IMR-90 (cell line): ENCODE data around the gene PACS1. TPM values are rescaled to one million over a fixed set of nuclear protein-coding genes. Genes with fewer than 3 reads are reported as not detected.

Experiments
- ATAC-seq: fragments of 200-7000 bp; cut with Tn5 transposase; 2 replicates; pipeline ENCODE4 v1.9.1; 2020; ENCODE audit warnings: low read depth, mild to moderate bottlenecking, moderate library complexity
- BruUV-seq: library from RNA; stranded (reverse); fragments of 400-500 nt; replicated peaks from 2 replicates; lab custom pipeline; 2021; lab: Mats Ljungman, UMichigan
- CTCF ChIA-PET: fragments of 300-600 bp; formaldehyde crosslinking; extraction: SDS; loops from one replicate; lab custom pipeline; 2021; ENCODE audit warnings: antibody characterized with exemption; lab: Yijun Ruan, JAX
- POLR2A ChIA-PET: fragments of 300-600 bp; sonication (Branson Sonifier 250); formaldehyde crosslinking; loops from one replicate; lab custom pipeline; 2022; ENCODE audit warnings: antibody characterized with exemption; ENCODE audit not compliant: unreplicated experiment; lab: Charles Lee
- DNase-seq: peaks from one replicate; pipeline ENCODE4 v3.0.0; 2013
- H2AFZ ChIP-seq: replicated peaks from 2 replicates; pipeline ENCODE3; 2013; ENCODE audit warnings: low read length, mild to moderate bottlenecking; ENCODE audit not compliant: poor library complexity
- H2AK5ac ChIP-seq: 2 replicates; pipeline ENCODE4 v1.6.1; 2013; ENCODE audit warnings: low read depth, low read length, inconsistent platforms
- H2AK9ac ChIP-seq: replicated peaks from 2 replicates; pipeline ENCODE3; 2013; ENCODE audit warnings: mild to moderate bottlenecking, low read depth, low read length, moderate library complexity; ENCODE audit not compliant: poor library complexity
- H2BK120ac ChIP-seq: 2 replicates; pipeline ENCODE4 v1.6.1; 2013; ENCODE audit warnings: low read depth, low read length, inconsistent platforms
- H2BK15ac ChIP-seq: 3 replicates; pipeline ENCODE4 v1.6.1; 2013; ENCODE audit warnings: low read depth, low read length, inconsistent platforms
- H2BK20ac ChIP-seq: 2 replicates; pipeline ENCODE4 v1.6.1; 2013; ENCODE audit warnings: low read depth, mild to moderate bottlenecking, inconsistent platforms, low read length, moderate library complexity
- H2BK5ac ChIP-seq: 2 replicates; pipeline ENCODE4 v1.6.1; 2013; ENCODE audit warnings: mild to moderate bottlenecking, low read depth, low read length, inconsistent platforms; ENCODE audit not compliant: poor library complexity, severe bottlenecking
- H3K14ac ChIP-seq: replicated peaks from 2 replicates; pipeline ENCODE4 v1.6.1; 2013; ENCODE audit warnings: low read depth, low read length, inconsistent platforms
- H3K18ac ChIP-seq: 2 replicates; pipeline ENCODE4 v1.6.1; 2013; ENCODE audit warnings: low read depth, low read length, control low read depth
- H3K23ac ChIP-seq: 2 replicates; pipeline ENCODE4 v1.6.1; 2013; ENCODE audit warnings: low read depth, low read length, inconsistent platforms
- H3K27ac ChIP-seq: 2 replicates; pipeline ENCODE4 v1.5.1; 2013; ENCODE audit warnings: mild to moderate bottlenecking, control low read depth, low read length; ENCODE audit not compliant: insufficient read depth
- H3K27me3 ChIP-seq: 2 replicates; pipeline ENCODE4 v1.6.1; 2013; ENCODE audit warnings: low read length; ENCODE audit not compliant: control insufficient read depth, insufficient read depth
- H3K36me3 ChIP-seq: 2 replicates; pipeline ENCODE4 v1.6.1; 2013; ENCODE audit warnings: low read length, mixed read lengths; ENCODE audit not compliant: control insufficient read depth, insufficient read depth
- H3K4ac ChIP-seq: 2 replicates; pipeline ENCODE4 v1.6.1; 2013; ENCODE audit warnings: low read depth, low read length, inconsistent platforms
- H3K4me1 ChIP-seq: 2 replicates; pipeline ENCODE4 v1.6.1; 2013; ENCODE audit warnings: low read length, mixed read lengths; ENCODE audit not compliant: control insufficient read depth, insufficient read depth
- H3K4me2 ChIP-seq: 2 replicates; pipeline ENCODE4 v1.6.1; 2013; ENCODE audit warnings: low read depth, mild to moderate bottlenecking, control low read depth, low read length, moderate library complexity
- H3K4me3 ChIP-seq: 2 replicates; pipeline ENCODE4 v1.5.1; 2013; ENCODE audit warnings: low read depth, mild to moderate bottlenecking, control low read depth, low read length, moderate library complexity; ENCODE audit not compliant: insufficient read depth
- H3K56ac ChIP-seq: 2 replicates; pipeline ENCODE4 v1.6.1; 2013; ENCODE audit warnings: low read length, inconsistent platforms; ENCODE audit not compliant: insufficient read depth; ENCODE audit errors: extremely low read depth
- H3K79me1 ChIP-seq, 2 experiments: 2 replicates each; pipeline ENCODE4 v1.6.1; 2013; ENCODE audit warnings: low read length in 2 of 2, inconsistent platforms in 1 of 2, low read depth in 1 of 2
- H3K9ac ChIP-seq: 2 replicates; pipeline ENCODE4 v1.6.1; 2013; ENCODE audit warnings: low read depth, low read length, control low read depth
- H3K9me1 ChIP-seq: 2 replicates; pipeline ENCODE4 v1.6.1; 2013; ENCODE audit warnings: low read length, inconsistent platforms; ENCODE audit not compliant: insufficient read depth
- H3K9me3 ChIP-seq: 2 replicates; pipeline ENCODE4 v1.6.1; 2013; ENCODE audit warnings: low read length; ENCODE audit not compliant: control insufficient read depth, insufficient read depth
- H4K20me1 ChIP-seq: 2 replicates; pipeline ENCODE4 v1.6.1; 2013; ENCODE audit warnings: low read length, inconsistent platforms; ENCODE audit not compliant: insufficient read depth
- H4K5ac ChIP-seq: 2 replicates; pipeline ENCODE4 v1.6.1; 2013; ENCODE audit warnings: mild to moderate bottlenecking, low read depth, low read length, control low read depth
- H4K8ac ChIP-seq, 2 experiments: 2 replicates each; pipeline ENCODE4 v1.6.1; 2013; ENCODE audit warnings: low read depth in 2 of 2, low read length in 2 of 2, control low read depth in 1 of 2, inconsistent platforms in 1 of 2
- H4K91ac ChIP-seq: 2 replicates; pipeline ENCODE4 v1.6.1; 2013; ENCODE audit warnings: low read depth, low read length, inconsistent platforms; ENCODE audit not compliant: insufficient read depth
- CEBPB ChIP-seq: IDR thresholded peaks from 2 replicates; pipeline ENCODE4 v1.6.1; 2012; ENCODE audit warnings: low read depth, low read length, improper control_type of control experiment
- MAZ ChIP-seq: IDR thresholded peaks from 2 replicates; pipeline ENCODE4 v1.6.1; 2012; ENCODE audit warnings: low read depth, mild to moderate bottlenecking, low read length, improper control_type of control experiment, moderate library complexity, borderline replicate concordance
- NFE2L2 ChIP-seq: fragments of 150-350 bp; IDR thresholded peaks from 2 replicates; pipeline ENCODE4 v1.6.1; 2016; ENCODE audit warnings: low read depth, mild to moderate bottlenecking, low read length
- RAD21 ChIP-seq: IDR thresholded peaks from 2 replicates; pipeline ENCODE4 v1.6.1; 2012; ENCODE audit warnings: low read length, improper control_type of control experiment
- WGBS, 2 experiments: methylation state at CpG; one replicate each; pipeline versions ENCODE4 v1.1.5 to v1.1.7; 2013; ENCODE audit warnings: missing lambda C conversion rate in 2 of 2; ENCODE audit not compliant: insufficient read length in 1 of 2; ENCODE audit errors: extremely low coverage in 2 of 2; 5-methylcytosine and 5-hydroxymethylcytosine counted together
- dilution Hi-C: fragments of 300-500 bp; cut with HindIII; formaldehyde crosslinking; loops from one replicate; pipeline ENCODE4 v1.14.3; 2018; ENCODE audit warnings: low sequenced_read_pairs; ENCODE audit not compliant: unreplicated experiment
- in situ Hi-C: fragments of 300-500 bp; cut with MboI; formaldehyde crosslinking; loops from 3 replicates; pipeline ENCODE4 v1.14.3; 2019; ENCODE audit warnings: low sequenced_read_pairs, inconsistent platforms, mixed read lengths
- intact Hi-C: fragments of 100-400 bp; cut with micrococcal nuclease; formaldehyde crosslinking; loops from 2 replicates; pipeline ENCODE4 v1.10.0; 2022
- polyA plus RNA-seq, 3 experiments: library from polyadenylated mRNA; depleted of rRNA; stranded (reverse); fragments of >200 nt; gene quantifications; 2 replicates each; pipeline ENCODE4 v1.2.3, GENCODE V29; 2012; ENCODE audit warnings: low replicate concordance in 1 of 3
- total RNA-seq: library from RNA; depleted of rRNA; stranded (reverse); fragments of >200 nt; gene quantifications from 2 replicates; pipeline ENCODE4 v1.2.3, GENCODE V29; 2012
- TF ChIP-seq, protein P1 (sequence below): conservative IDR thresholded peaks from 2 replicates; pipeline ENCODE4 v1.5.1; 2012; ENCODE audit warnings: mild to moderate bottlenecking, low read depth, low read length, improper control_type of control experiment

PACS1 gene
- total and polyA plus RNA-seq, 2 of the 4 experiments (the other 2 are of a cell fraction), result 7.3 to 32.0 TPM

- no peak overlapping the region for H3K27ac ChIP-seq
- no peak overlapping the region for H3K9ac ChIP-seq
- intact Hi-C loops (no loop called here), in situ Hi-C loops (no loop called here), dilution Hi-C loops (no loop called here)
- H2AK5ac ChIP-seq, result no peak overlapping the region
- H4K20me1 ChIP-seq, result peaks cover 29% of the 10 kb centered on the region
- H2AFZ ChIP-seq, result no peak overlapping the region
- H3K36me3 ChIP-seq, result peaks cover 19% of the 10 kb centered on the region
- no peak overlapping the region for H2BK5ac ChIP-seq
- no peak overlapping the region for H4K8ac ChIP-seq
- H4K5ac ChIP-seq, result no peak overlapping the region
- DNase-seq (no peak), ATAC-seq (no peak)
- ChIA-PET POLR2A (interaction anchor here (0.5 to 0.8 kb wide), 2 partner anchors 9 kb away, joined by 3 to 6 read pairs; partner anchors contain the start of gene YIF1A), CTCF (no interaction called here)
- WGBS, 2 experiments, result 58% methylated on average over 4 of the region's 14 CpGs; no CpG with 5 or more reads in 1 of the 2 experiments
- H3K4me3 ChIP-seq, result no peak overlapping the region
- H3K79me1 ChIP-seq, result peaks cover 0 to 14% of the 10 kb centered on the region in 2 experiments; a peak in 3 of 4 replicates
- no peak overlapping the region for H3K18ac ChIP-seq
- H3K9me3 ChIP-seq, result no peaks in the 10 kb centered on the region
- H2BK15ac ChIP-seq, result no peak overlapping the region
- no peak overlapping the region for H2BK20ac ChIP-seq
- no peak overlapping the region for H3K4ac ChIP-seq
- no peak overlapping the region for H3K56ac ChIP-seq
- 0 out of 2 replicates have a peak, but pooled peaks have one; percentile 13 for TF ChIP-seq MAZ
- TF ChIP-seq RAD21, result no peak
- TF ChIP-seq, protein P1, sequence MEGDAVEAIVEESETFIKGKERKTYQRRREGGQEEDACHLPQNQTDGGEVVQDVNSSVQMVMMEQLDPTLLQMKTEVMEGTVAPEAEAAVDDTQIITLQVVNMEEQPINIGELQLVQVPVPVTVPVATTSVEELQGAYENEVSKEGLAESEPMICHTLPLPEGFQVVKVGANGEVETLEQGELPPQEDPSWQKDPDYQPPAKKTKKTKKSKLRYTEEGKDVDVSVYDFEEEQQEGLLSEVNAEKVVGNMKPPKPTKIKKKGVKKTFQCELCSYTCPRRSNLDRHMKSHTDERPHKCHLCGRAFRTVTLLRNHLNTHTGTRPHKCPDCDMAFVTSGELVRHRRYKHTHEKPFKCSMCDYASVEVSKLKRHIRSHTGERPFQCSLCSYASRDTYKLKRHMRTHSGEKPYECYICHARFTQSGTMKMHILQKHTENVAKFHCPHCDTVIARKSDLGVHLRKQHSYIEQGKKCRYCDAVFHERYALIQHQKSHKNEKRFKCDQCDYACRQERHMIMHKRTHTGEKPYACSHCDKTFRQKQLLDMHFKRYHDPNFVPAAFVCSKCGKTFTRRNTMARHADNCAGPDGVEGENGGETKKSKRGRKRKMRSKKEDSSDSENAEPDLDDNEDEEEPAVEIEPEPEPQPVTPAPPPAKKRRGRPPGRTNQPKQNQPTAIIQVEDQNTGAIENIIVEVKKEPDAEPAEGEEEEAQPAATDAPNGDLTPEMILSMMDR, result no peak
- no peak for TF ChIP-seq NFE2L2
- no peak for TF ChIP-seq CEBPB
- H4K91ac ChIP-seq, result no peak overlapping the region
- BruUV-seq, result no TSS peak
- H2BK120ac ChIP-seq, result no peak overlapping the region
- H3K4me1 ChIP-seq, result peaks cover 5% of the 10 kb centered on the region; the same call in 1 of the 2 replicates
- no peak overlapping the region for H3K14ac ChIP-seq
- H3K27me3 ChIP-seq, result no peaks in the 10 kb centered on the region; the same call in 1 of the 2 replicates
- no peak overlapping the region for H3K4me2 ChIP-seq
- peaks cover 6% of the 10 kb centered on the region; the same call in 1 of the 2 replicates for H3K9me1 ChIP-seq
- H2AK9ac ChIP-seq, result peak overlapping the region; percentile 65
- no peak overlapping the region for H3K23ac ChIP-seq
Measured at GRCh38 chr11:66280428-66280827, 210.4 kb downstream of the PACS1 start.
